ENCODE measurements around the gene TUBGCP3. TPM values are rescaled to one million over a fixed set of nuclear protein-coding genes. Genes with fewer than 3 reads are reported as not detected.
"Not testable (repeated sequence)": the region's sequence is repeated elsewhere in the genome, so short reads cannot be mapped to it uniquely, and the experiment has no call there.

Gene TUBGCP3
- total RNA-seq = 16.3 to 32.4 TPM (median 18.5 TPM) in 3 replicates
- long read RNA-seq, full-length matches to known transcripts = 42 of 58 reads
- long read RNA-seq, partial matches to known transcripts = 3 of 58 reads
- long read RNA-seq, other reads (novel, unspliced or antisense) = 13 of 58 reads

GRCh38 chr13:112587764-112588489 is at the start of gene TUBGCP3:
Gene TUBGCP3 (minus strand): TSS chr13:112588153. CDS start chr13:112587980, 173 bp downstream.
- no peak for DNase-seq (ENCODE audit: low spot score)
- H3K36me3 Mint-ChIP-seq (ENCODE audit: low read depth) = no peaks in the 10 kb centered on the region
- peaks cover 20% of the 10 kb centered on the region for H3K4me1 Mint-ChIP-seq (ENCODE audit: low read depth)
- no peaks in the 10 kb centered on the region for H3K27me3 Mint-ChIP-seq (ENCODE audit: low read depth)
- peak; percentile 18 for TF ChIP-seq CTCF (IDR thresholded peaks at IDR 0.05)
- H3K27ac Mint-ChIP-seq (ENCODE audit: unreplicated experiment) = peak within 1 kb of the TSS; percentile 98
- no peaks in the 10 kb centered on the region for H3K9me3 Mint-ChIP-seq (ENCODE audit: low read depth)
- H3K4me3 Mint-ChIP-seq (ENCODE audit: unreplicated experiment) = peak within 1 kb of the TSS; percentile 95

GRCh38 chr13:112637017-112637801 is 49.3 kb upstream of the TUBGCP3 start:
- H3K27me3 Mint-ChIP-seq (ENCODE audit: low read depth) = peaks cover 68% of the 10 kb centered on the region
- no peaks in the 10 kb centered on the region for H3K36me3 Mint-ChIP-seq (ENCODE audit: low read depth)
- H3K4me3 Mint-ChIP-seq (ENCODE audit: unreplicated experiment) = no peak overlapping the region
- peak; percentile 79 for DNase-seq (ENCODE audit: low spot score)
- TF ChIP-seq CTCF (IDR thresholded peaks at IDR 0.05) = no peak
- no peaks in the 10 kb centered on the region for H3K4me1 Mint-ChIP-seq (ENCODE audit: low read depth)
- no peaks in the 10 kb centered on the region for H3K9me3 Mint-ChIP-seq (ENCODE audit: low read depth)
- H3K27ac Mint-ChIP-seq (ENCODE audit: unreplicated experiment) = no peak overlapping the region

- Mint-ChIP-seq H3K9me3 (ENCODE audit: low read depth) (no peaks in the 10 kb centered on the region), H3K27ac (ENCODE audit: unreplicated experiment) (no peak overlapping the region), H3K27me3 (ENCODE audit: low read depth) (peaks cover 66% of the 10 kb centered on the region), H3K36me3 (ENCODE audit: low read depth) (no peaks in the 10 kb centered on the region), H3K4me3 (ENCODE audit: unreplicated experiment) (no peak overlapping the region), H3K4me1 (ENCODE audit: low read depth) (no peaks in the 10 kb centered on the region)
- TF ChIP-seq CTCF (IDR thresholded peaks at IDR 0.05) = no peak
- DNase-seq (ENCODE audit: low spot score) = peak; percentile 75
These were observed 48.5 kb upstream of the TUBGCP3 start for GRCh38 chr13:112636401-112636975.

GRCh38 chr13:112635323-112635722 is 47.4 kb upstream of the TUBGCP3 start:
- DNase-seq (ENCODE audit: low spot score) = peak; percentile 20
- no peak for TF ChIP-seq CTCF (IDR thresholded peaks at IDR 0.05)
- no peak overlapping the region for H3K27ac Mint-ChIP-seq (ENCODE audit: unreplicated experiment)
- H3K27me3 Mint-ChIP-seq (ENCODE audit: low read depth) = peaks cover 66% of the 10 kb centered on the region
- no peaks in the 10 kb centered on the region for H3K36me3 Mint-ChIP-seq (ENCODE audit: low read depth)
- no peaks in the 10 kb centered on the region for H3K9me3 Mint-ChIP-seq (ENCODE audit: low read depth)
- H3K4me1 Mint-ChIP-seq (ENCODE audit: low read depth) = no peaks in the 10 kb centered on the region
- no peak overlapping the region for H3K4me3 Mint-ChIP-seq (ENCODE audit: unreplicated experiment)

- no peak for TF ChIP-seq CTCF (IDR thresholded peaks at IDR 0.05)
- H3K36me3 Mint-ChIP-seq (ENCODE audit: low read depth) = no peaks in the 10 kb centered on the region
- DNase-seq (ENCODE audit: low spot score) = peak; percentile 37
- peaks cover 56% of the 10 kb centered on the region for H3K27me3 Mint-ChIP-seq (ENCODE audit: low read depth)
- H3K4me1 Mint-ChIP-seq (ENCODE audit: low read depth) = no peaks in the 10 kb centered on the region
- no peak overlapping the region for H3K4me3 Mint-ChIP-seq (ENCODE audit: unreplicated experiment)
- H3K9me3 Mint-ChIP-seq (ENCODE audit: low read depth) = no peaks in the 10 kb centered on the region
- no peak overlapping the region for H3K27ac Mint-ChIP-seq (ENCODE audit: unreplicated experiment)
These were observed 46.1 kb upstream of the TUBGCP3 start for GRCh38 chr13:112634102-112634501.

GRCh38 chr13:112630226-112630625 is 42.3 kb upstream of the TUBGCP3 start:
- not testable (repeated sequence) for DNase-seq (ENCODE audit: low spot score); H3K4me1 Mint-ChIP-seq (ENCODE audit: low read depth); H3K36me3 Mint-ChIP-seq (ENCODE audit: low read depth); H3K27ac Mint-ChIP-seq (ENCODE audit: unreplicated experiment); H3K4me3 Mint-ChIP-seq (ENCODE audit: unreplicated experiment); H3K9me3 Mint-ChIP-seq (ENCODE audit: low read depth)
- H3K27me3 Mint-ChIP-seq (ENCODE audit: low read depth) = peaks cover 34% of the 10 kb centered on the region

All from chondrocyte (in vitro differentiated cells).